Coronary artery (tissue), 2 donors: ENCODE data around the gene UBIAD1.
"Not testable (repeated sequence)": the region's sequence is repeated elsewhere in the genome, so short reads cannot be mapped to it uniquely, and the experiment has no call there.

Source experiments
- DNase-seq: peaks from one replicate; pipeline ENCODE4 v3.0.0-alpha.2; 2017; ENCODE audit warnings: low spot score
- H3K27ac ChIP-seq, 2 donors: fragments of 200-600 bp; sonication (generic); one replicate each; pipeline ENCODE4 v1.5.1; 2016 to 2019
- H3K4me3 ChIP-seq: fragments of 200-600 bp; sonication (generic); 2 replicates; pipeline ENCODE4 v1.5.1; 2016; ENCODE audit warnings: mild to moderate bottlenecking, moderate library complexity
- TF ChIP-seq, protein P1 (sequence below): fragments of 200-600 bp; sonication (generic); IDR thresholded peaks from one replicate; pipeline ENCODE4 v1.5.1; 2019; ENCODE audit warnings: antibody characterized with exemption

Gene UBIAD1

GRCh38 chr1:11262171-11263049, 10.6 kb upstream of the UBIAD1 start, which contains the start of gene MTOR:
TSS of gene MTOR (minus strand) at chr1:11262551. CDS start at chr1:11259409, 3,142 bp downstream.
- Histone ChIP-seq H3K27ac (peak within 1 kb of the TSS; percentile 78 to 90), H3K4me3 (peak within 1 kb of the TSS; percentile 99)
- TF ChIP-seq, protein P1, sequence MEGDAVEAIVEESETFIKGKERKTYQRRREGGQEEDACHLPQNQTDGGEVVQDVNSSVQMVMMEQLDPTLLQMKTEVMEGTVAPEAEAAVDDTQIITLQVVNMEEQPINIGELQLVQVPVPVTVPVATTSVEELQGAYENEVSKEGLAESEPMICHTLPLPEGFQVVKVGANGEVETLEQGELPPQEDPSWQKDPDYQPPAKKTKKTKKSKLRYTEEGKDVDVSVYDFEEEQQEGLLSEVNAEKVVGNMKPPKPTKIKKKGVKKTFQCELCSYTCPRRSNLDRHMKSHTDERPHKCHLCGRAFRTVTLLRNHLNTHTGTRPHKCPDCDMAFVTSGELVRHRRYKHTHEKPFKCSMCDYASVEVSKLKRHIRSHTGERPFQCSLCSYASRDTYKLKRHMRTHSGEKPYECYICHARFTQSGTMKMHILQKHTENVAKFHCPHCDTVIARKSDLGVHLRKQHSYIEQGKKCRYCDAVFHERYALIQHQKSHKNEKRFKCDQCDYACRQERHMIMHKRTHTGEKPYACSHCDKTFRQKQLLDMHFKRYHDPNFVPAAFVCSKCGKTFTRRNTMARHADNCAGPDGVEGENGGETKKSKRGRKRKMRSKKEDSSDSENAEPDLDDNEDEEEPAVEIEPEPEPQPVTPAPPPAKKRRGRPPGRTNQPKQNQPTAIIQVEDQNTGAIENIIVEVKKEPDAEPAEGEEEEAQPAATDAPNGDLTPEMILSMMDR = no peak
- peak; percentile 99 for DNase-seq

GRCh38 chr1:11266268-11267074, 6.5 kb upstream of the UBIAD1 start:
- no peak overlapping the region for H3K27ac ChIP-seq
- TF ChIP-seq, protein P1 = no peak
- no peak overlapping the region for H3K4me3 ChIP-seq
- no peak for DNase-seq

- not testable (repeated sequence) for H3K4me3 ChIP-seq, H3K27ac ChIP-seq, DNase-seq
Observed at GRCh38 chr1:11267350-11268337, 5.4 kb upstream of the UBIAD1 start.

DNA sequence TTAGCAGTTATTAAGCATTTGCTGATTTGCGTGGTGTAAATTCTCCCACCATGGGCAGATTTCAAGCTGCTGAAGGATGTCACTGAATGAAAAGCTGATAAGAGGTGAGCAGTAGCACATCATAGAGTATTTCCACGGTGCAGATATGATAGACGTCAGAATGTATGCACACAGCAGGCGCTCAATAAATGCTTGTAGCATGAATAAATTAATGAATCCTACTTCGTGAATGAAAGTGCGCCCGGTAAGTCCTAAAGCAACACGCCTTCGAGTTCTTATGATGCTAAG, 510 bp upstream of the UBIAD1 start:
- peak overlapping the region in 1 of 2 donors; percentile 97 for H3K27ac ChIP-seq
- H3K4me3 ChIP-seq = peak overlapping the region; percentile 93
- DNase-seq = no peak
- TF ChIP-seq, protein P1 = no peak

DNA sequence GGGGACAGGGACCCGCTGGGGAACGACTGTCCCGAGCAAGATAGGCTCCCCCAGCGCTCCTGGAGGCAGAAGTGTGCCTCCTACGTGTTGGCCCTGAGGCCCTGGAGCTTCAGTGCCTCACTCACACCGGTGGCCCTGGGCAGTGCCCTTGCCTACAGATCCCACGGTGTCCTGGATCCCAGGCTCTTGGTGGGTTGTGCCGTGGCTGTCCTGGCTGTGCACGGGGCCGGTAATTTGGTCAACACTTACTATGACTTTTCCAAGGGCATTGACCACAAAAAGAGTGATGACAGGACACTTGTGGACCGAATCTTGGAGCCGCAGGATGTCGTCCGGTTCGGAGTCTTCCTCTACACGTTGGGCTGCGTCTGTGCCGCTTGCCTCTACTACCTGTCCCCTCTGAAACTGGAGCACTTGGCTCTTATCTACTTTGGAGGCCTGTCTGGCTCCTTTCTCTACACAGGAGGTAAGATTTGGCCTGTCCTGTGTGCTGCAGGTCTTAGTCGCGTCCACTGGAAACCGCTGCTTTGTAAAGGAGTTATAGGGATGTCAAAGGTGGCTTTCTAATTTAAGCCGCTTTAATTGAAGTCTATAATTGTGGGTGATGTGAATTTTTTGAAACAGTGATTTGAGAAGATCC, 717 bp downstream of the UBIAD1 start:
- peak overlapping the region; percentile 93 for H3K4me3 ChIP-seq
- DNase-seq = no peak
- TF ChIP-seq, protein P1 = no peak
- peak overlapping the region; percentile 82 to 97 for H3K27ac ChIP-seq

GRCh38 chr1:11279152-11279551, 6.2 kb downstream of the UBIAD1 start:
- TF ChIP-seq, protein P1 = no peak
- no peak for DNase-seq
- no peak overlapping the region for H3K27ac ChIP-seq
- H3K4me3 ChIP-seq = no peak overlapping the region
